GM23248 (cell line): ENCODE results near the gene CNTN4.

Source experiments
- EZH2 ChIP-seq: fragments of 200-600 bp; sonication (generic); IDR thresholded peaks from 2 replicates; pipeline ENCODE4 v1.6.1; 2018; ENCODE audit warnings: antibody characterized with exemption, mild to moderate bottlenecking; ENCODE audit not compliant: insufficient read depth, poor library complexity, severe bottlenecking
- EZH2phosphoT487 ChIP-seq: fragments of 200-600 bp; sonication (generic); IDR thresholded peaks from 2 replicates; pipeline ENCODE4 v1.6.1; 2018; ENCODE audit warnings: antibody characterized with exemption, moderate library complexity, mild to moderate bottlenecking, low read depth; ENCODE audit not compliant: insufficient read depth

GRCh38 chr3:2415083-2415482, 316.4 kb downstream of the CNTN4 start:
- no peak for TF ChIP-seq EZH2phosphoT487
- no peak for TF ChIP-seq EZH2
